Large intestine (tissue), 12 donors: ENCODE measurements around the gene TBC1D10B. TPM values are rescaled to one million over a fixed set of nuclear protein-coding genes. Genes with fewer than 3 reads are reported as not detected.

ENCODE experiments used
- DNase-seq, 2 donors: peaks; one replicate each; pipeline versions ENCODE4 v3.0.0 to v3.0.0-alpha.2; 2013
- H3K27ac ChIP-seq: one replicate; pipeline ENCODE4 v1.5.1; 2013; ENCODE audit warnings: low read length
- H3K27me3 ChIP-seq: 2 replicates; pipeline ENCODE4 v1.6.1; 2013; ENCODE audit warnings: low read length; ENCODE audit not compliant: control insufficient read depth, insufficient read depth
- H3K36me3 ChIP-seq: 2 replicates; pipeline ENCODE4 v1.6.1; 2013; ENCODE audit warnings: low read length; ENCODE audit not compliant: control insufficient read depth, insufficient read depth
- H3K4me1 ChIP-seq: one replicate; pipeline ENCODE4 v1.6.1; 2013; ENCODE audit warnings: low read length; ENCODE audit not compliant: control insufficient read depth, insufficient read depth
- H3K4me3 ChIP-seq: one replicate; pipeline ENCODE4 v1.5.1; 2013; ENCODE audit warnings: low read length
- H3K9me3 ChIP-seq: one replicate; pipeline ENCODE4 v1.6.1; 2013; ENCODE audit warnings: mild to moderate bottlenecking, low read depth, low read length, moderate library complexity; ENCODE audit not compliant: control insufficient read depth
- WGBS: methylation state at CpG from one replicate; pipeline ENCODE4 v1.1.5; 2013; ENCODE audit warnings: low lambda C conversion rate; ENCODE audit not compliant: insufficient coverage; 5-methylcytosine and 5-hydroxymethylcytosine counted together
- long read RNA-seq, 11 donors: transcript quantifications; one replicate each; lab custom pipeline, GENCODE V29; 2026
- polyA plus RNA-seq: library from polyadenylated mRNA; unstranded; fragments of 120-200 nt; gene quantifications from one replicate; pipeline ENCODE4 v1.2.1, GENCODE V29; 2013

TBC1D10B gene
- 41.5 TPM for polyA plus RNA-seq
- long read RNA-seq, donor 1, transcript TBC1D10B-201 (9 exons, 3,350 nt): major isoform, 5 of 7 reads
- long read RNA-seq, donor 1, partial matches to known transcripts: 0 of 7 reads
- long read RNA-seq, donor 1, other reads (novel, unspliced or antisense): 0 of 7 reads
- long read RNA-seq, donor 2, transcript TBC1D10B-201 (9 exons, 3,350 nt): major isoform, 7 of 10 reads
- long read RNA-seq, donor 2, partial matches to known transcripts: 0 of 10 reads
- long read RNA-seq, donor 2, other reads (novel, unspliced or antisense): 0 of 10 reads
- long read RNA-seq, donor 3: 0 reads
- long read RNA-seq, donor 4: 0 reads
- long read RNA-seq, donor 5, transcript TBC1D10B-201 (9 exons, 3,350 nt): major isoform, 9 of 9 reads
- long read RNA-seq, donor 5, partial matches to known transcripts: 0 of 9 reads
- long read RNA-seq, donor 5, other reads (novel, unspliced or antisense): 0 of 9 reads
- long read RNA-seq, donor 6, transcript TBC1D10B-201 (9 exons, 3,350 nt): major isoform, 10 of 13 reads
- long read RNA-seq, donor 6, partial matches to known transcripts: 0 of 13 reads
- long read RNA-seq, donor 6, other reads (novel, unspliced or antisense): 0 of 13 reads
- long read RNA-seq, donor 7, partial matches to known transcripts: 0 of 1 reads
- long read RNA-seq, donor 7, other reads (novel, unspliced or antisense): 0 of 1 reads
- long read RNA-seq, donor 8, partial matches to known transcripts: 0 of 4 reads
- long read RNA-seq, donor 8, other reads (novel, unspliced or antisense): 0 of 4 reads
- long read RNA-seq, donor 9, partial matches to known transcripts: 0 of 1 reads
- long read RNA-seq, donor 9, other reads (novel, unspliced or antisense): 0 of 1 reads
- long read RNA-seq, donor 10, transcript TBC1D10B-201 (9 exons, 3,350 nt): major isoform, 6 of 6 reads
- long read RNA-seq, donor 10, partial matches to known transcripts: 0 of 6 reads
- long read RNA-seq, donor 10, other reads (novel, unspliced or antisense): 0 of 6 reads
- long read RNA-seq, donor 11, transcript TBC1D10B-201 (9 exons, 3,350 nt): major isoform, 5 of 5 reads
- long read RNA-seq, donor 11, partial matches to known transcripts: 0 of 5 reads
- long read RNA-seq, donor 11, other reads (novel, unspliced or antisense): 0 of 5 reads

GRCh38 chr16:30370456-30371247, at the start of gene TBC1D10B:
TSS of gene TBC1D10B (minus strand) at chr16:30370494. CDS start at chr16:30370183, 311 bp downstream.
- Histone ChIP-seq H3K36me3 (peaks cover 7% of the 10 kb centered on the region), H3K9me3 (no peaks in the 10 kb centered on the region), H3K4me3 (peak within 1 kb of the TSS; percentile 65), H3K27ac (peak within 1 kb of the TSS; percentile 67), H3K27me3 (no peaks in the 10 kb centered on the region), H3K4me1 (peaks cover 8% of the 10 kb centered on the region)
- 0% methylated on average over 7 of the region's 40 CpGs for WGBS
- peak; percentile 100 for DNase-seq

- H3K4me1 ChIP-seq: peaks cover 7% of the 10 kb centered on the region
- H3K4me3 ChIP-seq: peak overlapping the region; percentile 49
- 100% methylated on average over 1 of the region's 31 CpGs for WGBS
- H3K27ac ChIP-seq: peak overlapping the region; percentile 78
- H3K9me3 ChIP-seq: no peaks in the 10 kb centered on the region
- H3K27me3 ChIP-seq: no peaks in the 10 kb centered on the region
- peaks cover 23% of the 10 kb centered on the region for H3K36me3 ChIP-seq
- no peak for DNase-seq
These were observed 48.3 kb upstream of the TBC1D10B start for GRCh38 chr16:30418350-30419181.

- Histone ChIP-seq H3K27me3 (no peaks in the 10 kb centered on the region), H3K9me3 (no peaks in the 10 kb centered on the region), H3K4me1 (peaks cover 7% of the 10 kb centered on the region), H3K27ac (peak overlapping the region; percentile 78), H3K36me3 (peaks cover 22% of the 10 kb centered on the region), H3K4me3 (peak overlapping the region; percentile 54)
- DNase-seq: peak; percentile 96 to 97
- WGBS: no CpG with 5 or more reads among the region's 140 CpGs
These were observed 47.4 kb upstream of the TBC1D10B start for GRCh38 chr16:30417529-30418349.

GRCh38 chr16:30416624-30417528, 46.6 kb upstream of the TBC1D10B start:
- H3K4me1 ChIP-seq: peaks cover 7% of the 10 kb centered on the region
- peak overlapping the region; percentile 54 for H3K4me3 ChIP-seq
- H3K27me3 ChIP-seq: no peaks in the 10 kb centered on the region
- DNase-seq: no peak
- H3K36me3 ChIP-seq: peaks cover 19% of the 10 kb centered on the region
- 95% methylated on average over 3 of the region's 18 CpGs for WGBS
- peak overlapping the region; percentile 78 for H3K27ac ChIP-seq
- no peaks in the 10 kb centered on the region for H3K9me3 ChIP-seq

- H3K27ac ChIP-seq: no peak overlapping the region
- peaks cover 24% of the 10 kb centered on the region for H3K36me3 ChIP-seq
- H3K4me3 ChIP-seq: no peak overlapping the region
- peaks cover 7% of the 10 kb centered on the region for H3K4me1 ChIP-seq
- no peak for DNase-seq
- no peaks in the 10 kb centered on the region for H3K27me3 ChIP-seq
- no peaks in the 10 kb centered on the region for H3K9me3 ChIP-seq
- no CpG with 5 or more reads among the region's 4 CpGs for WGBS
These were observed 45.8 kb upstream of the TBC1D10B start for GRCh38 chr16:30416047-30416603.

- no peak for DNase-seq
- Histone ChIP-seq H3K4me3 (no peak overlapping the region), H3K4me1 (peaks cover 9% of the 10 kb centered on the region), H3K27me3 (no peaks in the 10 kb centered on the region), H3K27ac (no peak overlapping the region), H3K9me3 (no peaks in the 10 kb centered on the region), H3K36me3 (peaks cover 18% of the 10 kb centered on the region)
- WGBS: no CpG with 5 or more reads among the region's 5 CpGs
These were observed 43.9 kb upstream of the TBC1D10B start for GRCh38 chr16:30414159-30414558.

- Histone ChIP-seq H3K36me3 (peaks cover 18% of the 10 kb centered on the region), H3K4me3 (no peak overlapping the region), H3K9me3 (no peaks in the 10 kb centered on the region), H3K27me3 (no peaks in the 10 kb centered on the region), H3K27ac (no peak overlapping the region), H3K4me1 (peaks cover 8% of the 10 kb centered on the region)
- no peak for DNase-seq
- WGBS: 100% methylated on average over 2 of the region's 6 CpGs
These were observed 43.0 kb upstream of the TBC1D10B start for GRCh38 chr16:30413112-30413806.
